Smooth muscle cell of bladder (primary cell): ENCODE measurements around the gene ALG9. TPM values are rescaled to one million over a fixed set of nuclear protein-coding genes. Genes with fewer than 3 reads are reported as not detected.

Source experiments
- total RNA-seq: library from RNA; depleted of rRNA; stranded (reverse); fragments of >200 nt; gene quantifications from 2 replicates; pipeline ENCODE4 v1.2.3, GENCODE V29; 2014

The ALG9 gene
- 30.9 and 40.1 TPM in 2 replicates for total RNA-seq

GRCh38 chr11:111870886-111871692 lies at the start of gene ALG9:
Gene ALG9, minus strand, starts transcription at chr11:111871581. Its CDS starts 99 bp downstream, at chr11:111871482.

DNA sequence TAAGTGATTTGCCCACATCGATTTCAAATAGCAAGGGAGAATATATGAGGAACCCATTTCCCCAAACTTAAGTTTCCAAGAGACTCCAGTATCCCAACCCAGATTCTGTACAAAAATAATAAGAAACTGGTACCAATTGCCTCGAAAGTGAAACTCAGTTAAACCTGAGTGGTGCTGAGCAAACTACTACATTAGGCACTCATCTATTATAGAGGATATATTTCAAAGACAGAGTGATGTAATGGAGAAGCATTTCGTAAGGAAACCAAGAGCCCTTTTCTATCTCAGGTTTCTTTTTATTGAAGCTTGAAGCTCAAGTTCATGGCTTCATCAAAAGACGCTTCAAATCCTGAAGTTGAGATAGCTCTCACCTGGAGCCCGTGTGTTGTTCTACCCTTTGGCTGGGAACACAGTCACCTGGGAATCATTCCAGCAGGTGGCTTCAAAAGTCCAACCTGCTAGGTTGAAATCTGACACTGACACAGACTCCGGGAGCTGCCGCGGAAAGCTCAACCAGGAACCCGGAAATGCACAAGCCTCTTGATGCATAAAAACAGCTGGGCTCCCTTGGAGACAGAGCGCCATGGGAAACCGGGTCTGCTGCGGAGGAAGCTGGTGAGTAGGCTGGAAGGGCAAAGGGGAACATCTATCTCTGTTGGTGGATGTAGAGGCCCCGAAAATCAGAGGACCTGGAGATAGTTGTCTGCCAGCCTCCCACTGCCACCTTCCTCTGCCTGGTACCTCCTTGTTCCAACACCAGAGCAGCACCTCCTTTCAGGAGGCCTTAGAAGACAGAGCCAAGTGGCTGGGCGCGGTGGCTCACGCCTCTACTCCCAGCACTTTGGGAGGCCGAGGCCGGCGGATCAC lies 47.2 kb upstream of the ALG9 start, which contains the start of gene C11orf52:
Gene C11orf52 (plus strand): TSS at position 524 of the 867 bp plus-strand sequence. CDS start 60 bp downstream, at position 584.

GRCh38 chr11:111912535-111912934 lies 41.2 kb upstream of the ALG9 start, which contains the start of gene HSPB2:
Gene HSPB2, plus strand, starts transcription at chr11:111912734. Its CDS starts 96 bp downstream, at chr11:111912830.

GRCh38 chr11:111911563-111912401 lies 40.4 kb upstream of the ALG9 start, which contains the start of gene CRYAB:
Gene CRYAB, minus strand, starts transcription at chr11:111911770. Its CDS starts 46 bp downstream, at chr11:111911724.

DNA sequence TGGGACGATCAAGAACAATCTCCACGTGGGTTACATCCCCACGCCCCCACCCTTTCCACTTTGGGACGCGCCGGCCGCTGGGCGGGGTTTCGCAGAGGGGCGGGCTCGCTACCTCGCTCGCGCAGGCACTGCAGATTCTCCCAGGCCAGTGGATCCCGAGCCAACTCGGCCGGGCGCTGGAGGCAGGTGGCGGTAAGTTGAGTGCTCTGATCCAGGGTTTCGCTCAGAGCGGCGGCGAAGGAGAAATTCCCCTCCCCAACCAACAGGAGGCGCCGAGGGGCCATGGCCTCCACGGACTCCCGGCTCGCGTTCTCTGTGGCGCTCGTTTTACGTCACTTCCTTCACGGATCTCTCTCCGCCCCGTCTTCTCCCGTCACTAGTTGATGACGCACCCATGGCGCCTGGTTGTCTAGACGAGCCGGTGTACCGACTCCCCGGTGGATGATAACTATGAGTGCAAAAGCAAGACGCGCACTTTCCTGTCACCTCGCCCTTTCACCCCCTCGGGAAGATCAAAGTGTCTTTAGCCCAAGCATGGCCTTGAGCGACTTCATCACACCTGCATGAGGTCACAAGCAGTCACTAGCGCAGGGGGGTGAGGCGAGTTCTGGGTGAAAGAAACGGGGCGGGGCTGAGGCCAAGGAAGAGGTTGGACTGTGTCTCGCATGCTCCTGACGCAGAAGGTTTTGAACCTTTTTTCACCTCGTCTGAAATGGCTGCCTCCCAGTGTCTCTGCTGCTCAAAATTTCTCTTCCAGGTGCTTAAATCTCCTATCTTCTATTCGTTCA lies 7.7 kb upstream of the ALG9 start, which contains the start of the genes CFAP68 and FDXACB1:
Gene CFAP68 (plus strand): TSS at position 693 of the 788 bp plus-strand sequence. CDS start 20 bp downstream, at position 713.
Gene FDXACB1 (minus strand): TSS at position 317 of the 788 bp plus-strand sequence. CDS start 33 bp downstream, at position 284.

GRCh38 chr11:111765984-111766833 lies 105.2 kb downstream of the ALG9 start, which contains the start of gene PPP2R1B:
Gene PPP2R1B, minus strand, starts transcription at chr11:111766389. Its CDS starts 28 bp downstream, at chr11:111766361.

Other genes with a start within 250 kb of the ALG9 start
- 26.7 and 29.1 TPM in 2 replicates for gene PPP2R1B, start 105.2 kb downstream of the ALG9 start, total RNA-seq
- gene FDXACB1, start 7.6 kb upstream of the ALG9 start, total RNA-seq: 1.3 and 1.8 TPM in 2 replicates
- gene CFAP68, start 8.0 kb upstream of the ALG9 start, total RNA-seq: 8.0 and 9.6 TPM in 2 replicates
- gene CRYAB, start 40.2 kb upstream of the ALG9 start, total RNA-seq: 5.1 and 12.7 TPM in 2 replicates
- gene HSPB2, start 41.2 kb upstream of the ALG9 start, total RNA-seq: 0.14 and 0.18 TPM in 2 replicates
- gene C11orf52, start 47.3 kb upstream of the ALG9 start, total RNA-seq: 0.83 TPM in 1 of 2 replicates, not detected in the other
- 16.2 and 22.1 TPM in 2 replicates for gene DIXDC1, start 65.8 kb upstream of the ALG9 start, total RNA-seq
- 31.7 and 35.0 TPM in 2 replicates for gene DLAT, start 153.8 kb upstream of the ALG9 start, total RNA-seq
- 1.5 and 1.6 TPM in 2 replicates for gene PIH1D2, start 202.4 kb upstream of the ALG9 start, total RNA-seq
- gene NKAPD1, start 202.7 kb upstream of the ALG9 start, total RNA-seq: 22.2 and 25.7 TPM in 2 replicates
- 69.3 and 93.7 TPM in 2 replicates for gene TIMM8B, start 215.2 kb upstream of the ALG9 start, total RNA-seq
- 170 and 196 TPM in 2 replicates for gene SDHD, start 215.3 kb upstream of the ALG9 start, total RNA-seq